Heart left ventricle (tissue), 13 donors: ENCODE measurements around the gene NECTIN1.

Experiments
- POLR2A ChIP-seq, 2 donors: fragments of 450-650 bp; IDR thresholded peaks; one replicate each; pipeline ENCODE4 v1.6.1; 2017; ENCODE audit warnings: antibody characterized with exemption in 2 of 2, mild to moderate bottlenecking in 2 of 2, moderate library complexity in 2 of 2
- TF ChIP-seq, protein P1 (sequence below), 12 donors: fragments of 200-600 bp; sonication (generic) in 4 of 12; IDR thresholded peaks; one replicate each; pipeline versions ENCODE4 v1.5.0 to v1.8.0; 2018 to 2022; ENCODE audit warnings: antibody characterized with exemption in 12 of 12, mild to moderate bottlenecking in 5 of 12
- donor health status: ischemic (EF 13 %, LVEDD 7.1; RV severe dilation, severe dysfunction).
- donor health status: DM: no; HTN: yes; CAD: no.
- donor health status: DM: no; HTN: no; CAD: no.
- donor health status: ischemic (EF 25% LVEDD 6.9; RV normal size, moderate dysfunction).
- donor health status: ischemic (EF 25% LVEDD 5.7; RV mildly dilated, moderate dysfunction).
- donor health status: ischemic (EF 35%, LVEDD 5.7; RV mildly dilated, moderate dysfunction).
- donor health status: nonischemic (EF 11% LVEDD 7.7; RV severe dilation, severe dysfunction).
- donor health status: DM: yes; HTN: yes; CAD: no.
- donor health status: PGD.
- donor health status: ischemic (EF 29% LVEDD 5.4; RV normal size, mild dysfunction).
- donor health status: nonischemic (EF 23%, LVEDD 6.1; RV moderate dilation, normal function).

DNA sequence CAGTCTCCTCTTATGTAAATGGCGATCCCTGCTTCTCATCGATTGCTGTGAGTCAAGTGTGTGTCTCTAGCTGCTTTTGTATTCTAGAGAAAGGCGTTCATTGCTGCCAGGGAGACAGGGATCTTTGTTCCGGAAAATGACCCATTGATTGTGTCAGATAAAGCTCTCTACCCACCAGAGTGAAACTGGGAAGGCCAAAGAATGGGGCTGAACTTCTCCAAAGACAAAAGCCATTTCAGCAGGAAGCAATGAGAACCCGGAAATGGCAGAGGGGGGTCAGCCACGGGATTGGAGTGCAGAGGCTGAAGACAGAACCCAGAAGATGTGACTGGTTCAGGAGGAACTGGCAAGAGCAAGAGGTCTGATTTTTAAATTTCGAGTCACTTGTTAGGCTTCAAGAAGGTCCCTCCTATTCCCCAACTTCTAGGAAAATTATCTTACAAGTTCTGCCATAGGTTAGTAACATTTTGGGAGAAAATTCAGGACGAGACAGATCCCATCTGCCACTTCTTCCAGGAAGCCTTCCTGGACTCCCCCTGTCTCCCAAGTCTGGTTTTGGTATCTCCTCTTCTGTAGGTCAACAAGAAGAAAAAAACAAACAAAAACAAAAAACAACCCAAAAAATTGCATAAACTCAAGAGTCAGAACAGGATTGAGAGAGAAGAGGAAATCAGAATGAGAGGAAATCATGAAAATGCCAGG, 110.6 kb downstream of the NECTIN1 start:
- TF ChIP-seq, protein P1, sequence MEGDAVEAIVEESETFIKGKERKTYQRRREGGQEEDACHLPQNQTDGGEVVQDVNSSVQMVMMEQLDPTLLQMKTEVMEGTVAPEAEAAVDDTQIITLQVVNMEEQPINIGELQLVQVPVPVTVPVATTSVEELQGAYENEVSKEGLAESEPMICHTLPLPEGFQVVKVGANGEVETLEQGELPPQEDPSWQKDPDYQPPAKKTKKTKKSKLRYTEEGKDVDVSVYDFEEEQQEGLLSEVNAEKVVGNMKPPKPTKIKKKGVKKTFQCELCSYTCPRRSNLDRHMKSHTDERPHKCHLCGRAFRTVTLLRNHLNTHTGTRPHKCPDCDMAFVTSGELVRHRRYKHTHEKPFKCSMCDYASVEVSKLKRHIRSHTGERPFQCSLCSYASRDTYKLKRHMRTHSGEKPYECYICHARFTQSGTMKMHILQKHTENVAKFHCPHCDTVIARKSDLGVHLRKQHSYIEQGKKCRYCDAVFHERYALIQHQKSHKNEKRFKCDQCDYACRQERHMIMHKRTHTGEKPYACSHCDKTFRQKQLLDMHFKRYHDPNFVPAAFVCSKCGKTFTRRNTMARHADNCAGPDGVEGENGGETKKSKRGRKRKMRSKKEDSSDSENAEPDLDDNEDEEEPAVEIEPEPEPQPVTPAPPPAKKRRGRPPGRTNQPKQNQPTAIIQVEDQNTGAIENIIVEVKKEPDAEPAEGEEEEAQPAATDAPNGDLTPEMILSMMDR (IDR thresholded peaks at IDR 0.05): no peak
- TF ChIP-seq POLR2A (IDR thresholded peaks at IDR 0.05): no peak
